Lung (tissue), 12 donors: ENCODE results near the gene MED8. TPM values are rescaled to one million over a fixed set of nuclear protein-coding genes. Genes with fewer than 3 reads are reported as not detected.

Experiments
- ATAC-seq: fragments of 200-7000 bp; cut with Tn5 transposase; one replicate; pipeline ENCODE4 v1.9.1; 2020; ENCODE audit warnings: moderate number of reproducible peaks; ENCODE audit not compliant: insufficient read depth, low FRiP score
- DNase-seq, 3 donors: peaks; one replicate each; pipeline ENCODE4 v3.0.0-alpha.2; 2013 to 2017
- H3K27ac ChIP-seq, 2 donors: one replicate each; pipeline ENCODE4 v1.5.1; 2013; ENCODE audit warnings: mild to moderate bottlenecking in 2 of 2, moderate library complexity in 2 of 2, control low read depth in 1 of 2, inconsistent platforms in 1 of 2, low read depth in 1 of 2, low read length in 1 of 2
- H3K27me3 ChIP-seq, 3 donors: one replicate each; pipeline ENCODE4 v1.5.1; 2013; ENCODE audit warnings: low read length in 2 of 3; ENCODE audit not compliant: control insufficient read depth in 3 of 3, insufficient read depth in 3 of 3
- H3K36me3 ChIP-seq, 4 donors: one replicate each; pipeline ENCODE4 v1.5.1; 2013; ENCODE audit warnings: low read length in 4 of 4, mild to moderate bottlenecking in 1 of 4, moderate library complexity in 1 of 4; ENCODE audit not compliant: control insufficient read depth in 4 of 4, insufficient read depth in 4 of 4
- H3K4me1 ChIP-seq, 5 donors: one replicate each; pipeline ENCODE4 v1.5.1; 2013; ENCODE audit warnings: low read length in 5 of 5, mild to moderate bottlenecking in 2 of 5, moderate library complexity in 1 of 5; ENCODE audit not compliant: control insufficient read depth in 5 of 5, insufficient read depth in 5 of 5
- H3K4me3 ChIP-seq: one replicate; pipeline ENCODE4 v1.5.1; 2013; ENCODE audit warnings: mild to moderate bottlenecking, control low read depth, moderate library complexity
- H3K9ac ChIP-seq, 2 donors: one replicate each; pipeline ENCODE4 v1.5.1; 2013; ENCODE audit warnings: low read length in 2 of 2, control low read depth in 1 of 2; ENCODE audit not compliant: insufficient read depth in 1 of 2
- H3K9me3 ChIP-seq, 4 donors: one replicate each; pipeline ENCODE4 v1.5.1; 2013; ENCODE audit warnings: low read length in 3 of 4, mild to moderate bottlenecking in 1 of 4, moderate library complexity in 1 of 4; ENCODE audit not compliant: control insufficient read depth in 4 of 4, insufficient read depth in 3 of 4
- WGBS, 2 donors: extraction: QIAGEN DNeasy Blood & Tissue Kit; methylation state at CpG; one replicate each; pipeline ENCODE4 v1.1.7; 2013; 5-methylcytosine and 5-hydroxymethylcytosine counted together
- polyA plus RNA-seq, 2 donors: library from polyadenylated mRNA; stranded (reverse); fragments of 200-250 nt; gene quantifications; one replicate each; pipeline ENCODE4 v1.2.1, GENCODE V29; 2013
- total RNA-seq, 2 donors: library from RNA; depleted of rRNA in 1 of 2; stranded (reverse); fragments of >200 nt in 1 of 2; gene quantifications; one replicate each; pipeline ENCODE4 v1.2.1, GENCODE V29; 2014 to 2021
- TF ChIP-seq, protein P1 (sequence below): IDR thresholded peaks from 2 replicates; pipeline ENCODE4 v1.5.1; 2012; ENCODE audit warnings: mild to moderate bottlenecking; ENCODE audit errors: control extremely low read depth, extremely low read depth
- donor health status: control.
- donor health status: control.
- donor health status: Bipolar disorder and iron deficiency.
- donor health status: healthy.
- donor health status: DM: yes; HTN: yes; CAD: no.

MED8 gene
- total and polyA plus RNA-seq, 4 donors: 35.5 to 45.1 (median 40.1) TPM

DNA sequence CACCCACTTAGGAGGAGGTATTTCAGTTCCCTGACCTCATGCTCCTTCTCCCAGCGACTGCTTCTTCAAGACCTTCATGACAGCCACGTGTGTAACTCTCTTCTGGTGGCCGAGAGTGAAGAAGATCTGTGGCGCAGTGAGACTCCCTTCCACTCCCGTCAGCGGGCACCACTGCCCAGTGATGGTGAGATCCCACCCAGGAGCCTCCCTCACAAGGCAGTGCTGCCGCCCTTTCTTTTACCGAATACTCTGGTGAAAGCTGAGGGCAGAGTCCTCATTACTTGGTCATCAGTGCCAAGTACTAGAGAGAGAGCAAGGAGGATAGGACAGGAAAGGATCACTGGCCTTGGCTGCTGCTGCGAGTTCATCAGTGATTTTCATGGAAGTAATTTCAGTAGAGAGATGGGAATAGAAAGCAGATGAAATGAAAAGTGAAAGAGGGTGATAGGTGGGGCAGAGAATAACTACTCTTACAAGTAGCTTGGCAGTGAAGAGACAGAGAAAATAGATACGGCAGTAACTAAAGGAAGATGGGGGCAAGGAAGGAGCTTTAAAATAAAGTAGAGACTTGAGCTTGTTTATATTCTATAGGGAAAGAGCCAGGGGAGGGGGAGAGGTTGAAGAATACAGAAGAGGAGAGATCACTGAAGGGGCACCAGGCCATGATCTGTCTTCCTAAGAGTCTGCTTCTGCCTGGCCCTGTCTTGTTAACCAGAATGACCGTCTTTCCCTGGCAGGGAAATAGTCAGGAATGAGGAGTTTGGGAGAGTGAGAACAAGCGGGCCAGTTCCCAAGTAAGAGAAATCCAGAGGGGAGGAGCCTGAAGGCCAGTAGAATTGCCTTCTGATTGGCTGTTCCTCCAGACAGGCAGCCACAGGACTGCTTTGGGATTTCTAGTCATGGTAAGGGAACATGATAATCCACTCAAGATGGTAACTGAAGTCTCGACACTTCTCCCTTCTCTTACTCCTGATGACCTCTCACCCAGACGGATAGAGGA, 45.8 kb upstream of the MED8 start:
- TF ChIP-seq, protein P1, sequence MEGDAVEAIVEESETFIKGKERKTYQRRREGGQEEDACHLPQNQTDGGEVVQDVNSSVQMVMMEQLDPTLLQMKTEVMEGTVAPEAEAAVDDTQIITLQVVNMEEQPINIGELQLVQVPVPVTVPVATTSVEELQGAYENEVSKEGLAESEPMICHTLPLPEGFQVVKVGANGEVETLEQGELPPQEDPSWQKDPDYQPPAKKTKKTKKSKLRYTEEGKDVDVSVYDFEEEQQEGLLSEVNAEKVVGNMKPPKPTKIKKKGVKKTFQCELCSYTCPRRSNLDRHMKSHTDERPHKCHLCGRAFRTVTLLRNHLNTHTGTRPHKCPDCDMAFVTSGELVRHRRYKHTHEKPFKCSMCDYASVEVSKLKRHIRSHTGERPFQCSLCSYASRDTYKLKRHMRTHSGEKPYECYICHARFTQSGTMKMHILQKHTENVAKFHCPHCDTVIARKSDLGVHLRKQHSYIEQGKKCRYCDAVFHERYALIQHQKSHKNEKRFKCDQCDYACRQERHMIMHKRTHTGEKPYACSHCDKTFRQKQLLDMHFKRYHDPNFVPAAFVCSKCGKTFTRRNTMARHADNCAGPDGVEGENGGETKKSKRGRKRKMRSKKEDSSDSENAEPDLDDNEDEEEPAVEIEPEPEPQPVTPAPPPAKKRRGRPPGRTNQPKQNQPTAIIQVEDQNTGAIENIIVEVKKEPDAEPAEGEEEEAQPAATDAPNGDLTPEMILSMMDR: no peak
- ATAC-seq: peak; percentile 30
- 77 to 83% methylated on average over 14 of the region's 14 CpGs for WGBS, 2 donors
- Histone ChIP-seq H3K27me3 (no peaks in the 10 kb centered on the region), H3K27ac (peak overlapping the region in 1 of 2 donors; percentile 23), H3K4me1 (peaks cover 0 to 4% (median 0%) of the 10 kb centered on the region in 5 donors), H3K4me3 (no peak overlapping the region), H3K9me3 (no peaks in the 10 kb centered on the region), H3K9ac (no peak overlapping the region), H3K36me3 (peaks cover 14 to 60% (median 48%) of the 10 kb centered on the region in 4 donors)
- DNase-seq: peak; percentile 28 to 71 (median 62)

- Histone ChIP-seq H3K36me3 (peaks cover 15 to 64% (median 55%) of the 10 kb centered on the region in 4 donors), H3K4me1 (peaks cover 0 to 4% (median 0%) of the 10 kb centered on the region in 5 donors), H3K27ac (no peak overlapping the region), H3K9ac (no peak overlapping the region), H3K9me3 (no peaks in the 10 kb centered on the region), H3K27me3 (no peaks in the 10 kb centered on the region), H3K4me3 (no peak overlapping the region)
- ATAC-seq: no peak
- TF ChIP-seq, protein P1: no peak
- no peak for DNase-seq
- WGBS, 2 donors: 94 to 98% methylated on average over 7 of the region's 7 CpGs
Observed at GRCh38 chr1:43434256-43434655, 44.7 kb upstream of the MED8 start.

DNA sequence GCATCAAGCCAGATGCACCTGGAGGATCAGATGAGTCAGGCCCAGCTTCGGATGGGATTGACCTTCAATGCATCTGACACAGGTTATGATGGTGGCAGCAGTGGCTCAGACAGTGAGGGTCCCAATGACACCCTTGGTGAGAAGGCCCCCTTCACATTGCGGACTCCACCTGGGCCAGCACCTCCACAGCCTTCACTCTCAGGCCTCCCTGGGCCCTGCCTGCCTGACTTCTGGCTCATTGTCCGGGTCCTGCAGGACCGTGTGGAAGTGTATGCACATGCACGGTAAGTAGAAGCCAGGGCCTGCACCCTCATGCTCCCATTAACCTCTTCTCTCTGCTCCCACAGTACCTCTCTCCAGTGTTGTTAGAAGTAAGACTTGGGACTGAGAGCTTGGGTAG, 43.3 kb upstream of the MED8 start:
- Histone ChIP-seq H3K4me3 (no peak overlapping the region), H3K4me1 (peaks cover 0 to 10% (median 0%) of the 10 kb centered on the region in 5 donors), H3K9ac (no peak overlapping the region), H3K36me3 (peaks cover 19 to 67% (median 54%) of the 10 kb centered on the region in 4 donors), H3K27me3 (no peaks in the 10 kb centered on the region), H3K27ac (no peak overlapping the region), H3K9me3 (no peaks in the 10 kb centered on the region)
- TF ChIP-seq, protein P1: no peak
- WGBS, 2 donors: 94 to 95% methylated on average over 5 of the region's 5 CpGs
- DNase-seq: no peak
- no peak for ATAC-seq
